GM23338 (cell line): ENCODE data around the gene INO80E.
"Not testable (repeated sequence)": the region's sequence is repeated elsewhere in the genome, so short reads cannot be mapped to it uniquely, and the experiment has no call there.

ENCODE experiments used
- CREB1 ChIP-seq: fragments of 250-450 bp; sonication (Bioruptor Pico); IDR thresholded peaks from 2 replicates; pipeline ENCODE4 v1.5.0; 2020; ENCODE audit warnings: low read depth, mild to moderate bottlenecking, moderate library complexity
- CTCF ChIP-seq, 2 experiments: fragments of 200-600 bp in 1 of 2; sonication (generic) in 1 of 2; conservative IDR thresholded peaks; 2 replicates each; pipeline versions ENCODE4 v1.5.1 to v1.6.1; 2016 to 2017; ENCODE audit warnings: antibody characterized with exemption in 2 of 2, low read depth in 2 of 2, mild to moderate bottlenecking in 2 of 2, moderate library complexity in 1 of 2
- EZH2 ChIP-seq: fragments of 200-600 bp; sonication (generic); IDR thresholded peaks from one replicate; pipeline ENCODE4 v1.8.0; 2017; ENCODE audit warnings: antibody characterized with exemption, mild to moderate bottlenecking, low read depth; ENCODE audit not compliant: unreplicated experiment
- EZH2phosphoT487 ChIP-seq: fragments of 200-600 bp; sonication (generic); IDR thresholded peaks from one replicate; pipeline ENCODE4 v1.8.1; 2018; ENCODE audit warnings: antibody characterized with exemption; ENCODE audit not compliant: unreplicated experiment
- JUNB ChIP-seq: IDR thresholded peaks from one replicate; pipeline ENCODE4 v1.6.1; 2016; ENCODE audit warnings: antibody characterized with exemption; ENCODE audit not compliant: unreplicated experiment
- NANOG ChIP-seq: IDR thresholded peaks from 2 replicates; pipeline ENCODE4 v1.6.1; 2016; ENCODE audit warnings: antibody characterized with exemption, borderline replicate concordance
- POLR2AphosphoS5 ChIP-seq: IDR thresholded peaks from 2 replicates; pipeline ENCODE4 v1.6.1; 2016; ENCODE audit warnings: antibody characterized with exemption, low read depth
- ZNF114 ChIP-seq: fragments of 250-450 bp; sonication (Bioruptor Pico); IDR thresholded peaks from 2 replicates; pipeline ENCODE4 v1.5.0; 2020; ENCODE audit warnings: mild to moderate bottlenecking, moderate library complexity
- ZNF331 ChIP-seq: fragments of 250-450 bp; sonication (Bioruptor Pico); IDR thresholded peaks from 2 replicates; pipeline ENCODE4 v1.5.0; 2020; ENCODE audit warnings: low read depth, mild to moderate bottlenecking, moderate library complexity
- ZNF462 ChIP-seq: fragments of 250-450 bp; sonication (Bioruptor Pico); IDR thresholded peaks from 2 replicates; pipeline ENCODE4 v1.5.0; 2020; ENCODE audit warnings: mild to moderate bottlenecking, moderate library complexity
- TF ChIP-seq, protein P1 (sequence below): IDR thresholded peaks from one replicate; pipeline ENCODE4 v1.6.1; 2018; ENCODE audit warnings: antibody characterized with exemption; ENCODE audit not compliant: unreplicated experiment
- TF ChIP-seq, protein P2 (sequence below): IDR thresholded peaks from 2 replicates; pipeline ENCODE4 v1.6.1; 2016; ENCODE audit warnings: antibody characterized with exemption

GRCh38 chr16:29959821-29960220 lies 36.2 kb upstream of the INO80E start:
- not testable (repeated sequence) for TF ChIP-seq CTCF (conservative IDR thresholded peaks at IDR 0.05; ENCODE audit: low read depth in 2 of 2); EZH2; CREB1; EZH2phosphoT487; ZNF331; JUNB; POLR2AphosphoS5; ZNF114 (CRISPR knock-in tag); ZNF462 (CRISPR knock-in tag); NANOG
- TF ChIP-seq, protein P1, sequence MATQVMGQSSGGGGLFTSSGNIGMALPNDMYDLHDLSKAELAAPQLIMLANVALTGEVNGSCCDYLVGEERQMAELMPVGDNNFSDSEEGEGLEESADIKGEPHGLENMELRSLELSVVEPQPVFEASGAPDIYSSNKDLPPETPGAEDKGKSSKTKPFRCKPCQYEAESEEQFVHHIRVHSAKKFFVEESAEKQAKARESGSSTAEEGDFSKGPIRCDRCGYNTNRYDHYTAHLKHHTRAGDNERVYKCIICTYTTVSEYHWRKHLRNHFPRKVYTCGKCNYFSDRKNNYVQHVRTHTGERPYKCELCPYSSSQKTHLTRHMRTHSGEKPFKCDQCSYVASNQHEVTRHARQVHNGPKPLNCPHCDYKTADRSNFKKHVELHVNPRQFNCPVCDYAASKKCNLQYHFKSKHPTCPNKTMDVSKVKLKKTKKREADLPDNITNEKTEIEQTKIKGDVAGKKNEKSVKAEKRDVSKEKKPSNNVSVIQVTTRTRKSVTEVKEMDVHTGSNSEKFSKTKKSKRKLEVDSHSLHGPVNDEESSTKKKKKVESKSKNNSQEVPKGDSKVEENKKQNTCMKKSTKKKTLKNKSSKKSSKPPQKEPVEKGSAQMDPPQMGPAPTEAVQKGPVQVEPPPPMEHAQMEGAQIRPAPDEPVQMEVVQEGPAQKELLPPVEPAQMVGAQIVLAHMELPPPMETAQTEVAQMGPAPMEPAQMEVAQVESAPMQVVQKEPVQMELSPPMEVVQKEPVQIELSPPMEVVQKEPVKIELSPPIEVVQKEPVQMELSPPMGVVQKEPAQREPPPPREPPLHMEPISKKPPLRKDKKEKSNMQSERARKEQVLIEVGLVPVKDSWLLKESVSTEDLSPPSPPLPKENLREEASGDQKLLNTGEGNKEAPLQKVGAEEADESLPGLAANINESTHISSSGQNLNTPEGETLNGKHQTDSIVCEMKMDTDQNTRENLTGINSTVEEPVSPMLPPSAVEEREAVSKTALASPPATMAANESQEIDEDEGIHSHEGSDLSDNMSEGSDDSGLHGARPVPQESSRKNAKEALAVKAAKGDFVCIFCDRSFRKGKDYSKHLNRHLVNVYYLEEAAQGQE = not testable (repeated sequence)
- TF ChIP-seq, protein P2, sequence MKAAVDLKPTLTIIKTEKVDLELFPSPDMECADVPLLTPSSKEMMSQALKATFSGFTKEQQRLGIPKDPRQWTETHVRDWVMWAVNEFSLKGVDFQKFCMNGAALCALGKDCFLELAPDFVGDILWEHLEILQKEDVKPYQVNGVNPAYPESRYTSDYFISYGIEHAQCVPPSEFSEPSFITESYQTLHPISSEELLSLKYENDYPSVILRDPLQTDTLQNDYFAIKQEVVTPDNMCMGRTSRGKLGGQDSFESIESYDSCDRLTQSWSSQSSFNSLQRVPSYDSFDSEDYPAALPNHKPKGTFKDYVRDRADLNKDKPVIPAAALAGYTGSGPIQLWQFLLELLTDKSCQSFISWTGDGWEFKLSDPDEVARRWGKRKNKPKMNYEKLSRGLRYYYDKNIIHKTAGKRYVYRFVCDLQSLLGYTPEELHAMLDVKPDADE = not testable (repeated sequence)
